ENCODE results near the gene GALE.

DNA sequence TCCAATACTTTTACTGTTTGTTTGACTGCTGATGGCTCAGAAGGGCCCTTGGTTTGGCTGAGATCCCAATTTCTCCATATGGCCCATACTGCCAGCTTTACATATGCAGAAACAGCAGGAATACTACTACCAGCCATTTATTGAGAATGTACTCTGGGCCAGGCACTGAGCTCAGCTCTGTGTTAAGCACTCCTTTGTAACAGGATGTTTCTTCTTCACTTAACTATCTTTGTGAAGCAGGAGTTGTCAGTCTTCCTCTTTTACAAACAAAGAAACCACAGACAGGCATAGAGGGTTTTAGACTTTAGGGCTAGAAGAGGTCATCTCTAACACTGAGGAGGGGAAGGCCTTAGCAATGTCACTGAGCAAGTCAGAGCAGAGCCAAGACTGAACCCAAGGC is 16.4 kb upstream of the GALE start:
- no peak for TF ChIP-seq ZBTB3 (CRISPR knock-in tag; IDR thresholded peaks at IDR 0.05; ENCODE audit: borderline replicate concordance, low read depth)
- no peak for TF ChIP-seq ZKSCAN1 (IDR thresholded peaks at IDR 0.05; ENCODE audit: low read length)
- TF ChIP-seq KAT2B (IDR thresholded peaks at IDR 0.05; ENCODE audit: borderline replicate concordance, low read depth, low read length) = no peak
- no peak for TF ChIP-seq POLR2AphosphoS5 (IDR thresholded peaks at IDR 0.05; ENCODE audit: low read depth, low read length)
- no peak for TF ChIP-seq NONO (IDR thresholded peaks at IDR 0.05)
- TF ChIP-seq NONO (CRISPR knock-in tag; conservative IDR thresholded peaks at IDR 0.05) = no peak
- TF ChIP-seq ESRRA (CRISPR knock-in tag; IDR thresholded peaks at IDR 0.05; ENCODE audit: low read depth) = no peak
- TF ChIP-seq ZBTB20 (CRISPR knock-in tag; IDR thresholded peaks at IDR 0.05; ENCODE audit: borderline replicate concordance, low read depth) = no peak
- TF ChIP-seq, protein P1, sequence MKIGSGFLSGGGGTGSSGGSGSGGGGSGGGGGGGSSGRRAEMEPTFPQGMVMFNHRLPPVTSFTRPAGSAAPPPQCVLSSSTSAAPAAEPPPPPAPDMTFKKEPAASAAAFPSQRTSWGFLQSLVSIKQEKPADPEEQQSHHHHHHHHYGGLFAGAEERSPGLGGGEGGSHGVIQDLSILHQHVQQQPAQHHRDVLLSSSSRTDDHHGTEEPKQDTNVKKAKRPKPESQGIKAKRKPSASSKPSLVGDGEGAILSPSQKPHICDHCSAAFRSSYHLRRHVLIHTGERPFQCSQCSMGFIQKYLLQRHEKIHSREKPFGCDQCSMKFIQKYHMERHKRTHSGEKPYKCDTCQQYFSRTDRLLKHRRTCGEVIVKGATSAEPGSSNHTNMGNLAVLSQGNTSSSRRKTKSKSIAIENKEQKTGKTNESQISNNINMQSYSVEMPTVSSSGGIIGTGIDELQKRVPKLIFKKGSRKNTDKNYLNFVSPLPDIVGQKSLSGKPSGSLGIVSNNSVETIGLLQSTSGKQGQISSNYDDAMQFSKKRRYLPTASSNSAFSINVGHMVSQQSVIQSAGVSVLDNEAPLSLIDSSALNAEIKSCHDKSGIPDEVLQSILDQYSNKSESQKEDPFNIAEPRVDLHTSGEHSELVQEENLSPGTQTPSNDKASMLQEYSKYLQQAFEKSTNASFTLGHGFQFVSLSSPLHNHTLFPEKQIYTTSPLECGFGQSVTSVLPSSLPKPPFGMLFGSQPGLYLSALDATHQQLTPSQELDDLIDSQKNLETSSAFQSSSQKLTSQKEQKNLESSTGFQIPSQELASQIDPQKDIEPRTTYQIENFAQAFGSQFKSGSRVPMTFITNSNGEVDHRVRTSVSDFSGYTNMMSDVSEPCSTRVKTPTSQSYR (CRISPR knock-in tag; IDR thresholded peaks at IDR 0.05; ENCODE audit: borderline replicate concordance) = no peak
